Stomach (tissue), 9 donors: ENCODE results near the gene TBC1D1. TPM values are rescaled to one million over a fixed set of nuclear protein-coding genes. Genes with fewer than 3 reads are reported as not detected.

Experiments
- DNase-seq, 2 donors: peaks; one replicate each; pipeline versions ENCODE4 v3.0.0 to v3.0.0-alpha.2; 2013 to 2019
- H3K27ac ChIP-seq, 5 donors: fragments of 200-600 bp in 4 of 5; sonication (generic) in 4 of 5; one replicate each; pipeline ENCODE4 v1.5.1; 2013 to 2019; ENCODE audit warnings: mild to moderate bottlenecking in 1 of 5, moderate library complexity in 1 of 5
- H3K27me3 ChIP-seq, 3 donors: fragments of 200-600 bp; sonication (generic); one replicate each; pipeline ENCODE4 v1.5.1; 2017 to 2019; ENCODE audit warnings: mixed run types in 1 of 3
- H3K36me3 ChIP-seq, 4 donors: fragments of 200-600 bp; sonication (generic); 1 replicate in 3 of 4; 2 replicates in 1 of 4; pipeline ENCODE4 v1.5.1; 2016 to 2019
- H3K4me1 ChIP-seq, 4 donors: fragments of 200-600 bp; sonication (generic); one replicate each; pipeline ENCODE4 v1.5.1; 2016 to 2019
- H3K4me3 ChIP-seq, 4 donors: fragments of 200-600 bp; sonication (generic) in 3 of 4; one replicate each; pipeline ENCODE4 v1.5.1; 2016 to 2019; ENCODE audit warnings: mild to moderate bottlenecking in 1 of 4
- H3K9me3 ChIP-seq, 4 donors: fragments of 200-600 bp; sonication (generic); one replicate each; pipeline ENCODE4 v1.5.1; 2016 to 2019
- CTCF ChIP-seq, 7 experiments: fragments of 450-650 bp in 4 of 7; fragments of 200-600 bp in 3 of 7; sonication (generic) in 3 of 7; IDR thresholded peaks; one replicate each; pipeline ENCODE4 v1.5.1; 2016 to 2019; ENCODE audit warnings: antibody characterized with exemption in 7 of 7, control low read depth in 2 of 7, mild to moderate bottlenecking in 1 of 7
- EP300 ChIP-seq: sonication (generic); formaldehyde crosslinking; IDR thresholded peaks from one replicate; pipeline ENCODE4 v1.6.1; 2017; ENCODE audit warnings: antibody characterized with exemption
- POLR2A ChIP-seq, 4 donors: fragments of 450-650 bp; IDR thresholded peaks; one replicate each; pipeline ENCODE4 v1.6.1; 2016; ENCODE audit warnings: antibody characterized with exemption in 4 of 4, control low read depth in 2 of 4, mild to moderate bottlenecking in 1 of 4, moderate library complexity in 1 of 4
- POLR2AphosphoS5 ChIP-seq, 3 donors: sonication (generic); formaldehyde crosslinking; IDR thresholded peaks; one replicate each; pipeline ENCODE4 v1.6.1; 2016; ENCODE audit warnings: antibody characterized with exemption in 3 of 3
- WGBS, 5 donors: extraction: QIAGEN DNeasy Blood & Tissue Kit in 3 of 5; methylation state at CpG; one replicate each; pipeline versions ENCODE4 v1.1.5 to v1.1.7; 2013 to 2018; 5-methylcytosine and 5-hydroxymethylcytosine counted together
- intact Hi-C: fragments of 100-400 bp; cut with DNase I; formaldehyde crosslinking; loops from one replicate; pipeline ENCODE4 v1.15.1; 2023; ENCODE audit warnings: low total_unique reads
- polyA plus RNA-seq, 3 donors: library from polyadenylated mRNA; stranded (reverse); fragments of 200-250 nt; gene quantifications; one replicate each; pipeline ENCODE4 v1.2.3, GENCODE V29; 2013
- total RNA-seq, 5 donors: library from RNA; depleted of rRNA; stranded (reverse); fragments of >200 nt; gene quantifications; one replicate each; pipeline versions ENCODE4 v1.1.0 to v1.2.3, GENCODE V29; 2014 to 2016
- donor health status: healthy with polysubstance abuse.
- donor health status: Bipolar disorder and iron deficiency.
- donor health status: healthy.

Gene TBC1D1
- total and polyA plus RNA-seq, 8 donors = 18.8 to 165 (median 49.5) TPM

- Histone ChIP-seq H3K4me3 (peak overlapping the region in 2 of 4 donors; percentile 76 to 94), H3K4me1 (peaks cover 14 to 56% (median 34%) of the 10 kb centered on the region in 4 donors), H3K36me3 (no peaks in the 10 kb centered on the region), H3K27ac (peak overlapping the region in 3 of 5 donors; percentile 84 to 97 (median 89)), H3K9me3 (no peaks in the 10 kb centered on the region), H3K27me3 (peaks cover 0 to 23% (median 9%) of the 10 kb centered on the region in 3 donors)
- TF ChIP-seq POLR2A (IDR thresholded peaks at IDR 0.05) = no peak
- TF ChIP-seq CTCF (IDR thresholded peaks at IDR 0.05) = no peak
- TF ChIP-seq POLR2AphosphoS5 (IDR thresholded peaks at IDR 0.05) = no peak
- no peak for TF ChIP-seq EP300
- WGBS, 5 donors = 67 to 86% (median 82%) methylated on average over 3 of the region's 3 CpGs
- no peak for DNase-seq
- intact Hi-C loops = no loop called here
Measured at GRCh38 chr4:37893164-37893563, 2.3 kb downstream of the TBC1D1 start.

- 80 to 89% (median 88%) methylated on average over 7 of the region's 7 CpGs for WGBS, 5 donors
- no peaks in the 10 kb centered on the region for H3K36me3 ChIP-seq
- peaks cover 7 to 47% (median 29%) of the 10 kb centered on the region in 4 donors for H3K4me1 ChIP-seq
- no peak overlapping the region for H3K4me3 ChIP-seq
- H3K27ac ChIP-seq = no peak overlapping the region
- no peaks in the 10 kb centered on the region for H3K9me3 ChIP-seq
- H3K27me3 ChIP-seq = peaks cover 0 to 7% (median 3%) of the 10 kb centered on the region in 3 donors
- no peak for TF ChIP-seq CTCF (IDR thresholded peaks at IDR 0.05)
- TF ChIP-seq POLR2A (IDR thresholded peaks at IDR 0.05) = no peak
- TF ChIP-seq EP300 = no peak
- no peak for TF ChIP-seq POLR2AphosphoS5 (IDR thresholded peaks at IDR 0.05)
- DNase-seq = no peak
- intact Hi-C loops = no loop called here
Measured at GRCh38 chr4:37895271-37895670, 4.4 kb downstream of the TBC1D1 start.

GRCh38 chr4:37896206-37896860, 5.4 kb downstream of the TBC1D1 start:
- intact Hi-C loops = no loop called here
- TF ChIP-seq CTCF (IDR thresholded peaks at IDR 0.05) (no peak), EP300 (no peak), POLR2AphosphoS5 (IDR thresholded peaks at IDR 0.05) (no peak), POLR2A (IDR thresholded peaks at IDR 0.05) (no peak)
- Histone ChIP-seq H3K4me3 (no peak overlapping the region), H3K9me3 (no peaks in the 10 kb centered on the region), H3K27me3 (no peaks in the 10 kb centered on the region), H3K27ac (no peak overlapping the region), H3K4me1 (peaks cover 0 to 38% (median 23%) of the 10 kb centered on the region in 4 donors), H3K36me3 (no peaks in the 10 kb centered on the region)
- no peak for DNase-seq

GRCh38 chr4:37902212-37902611, 11.3 kb downstream of the TBC1D1 start:
- TF ChIP-seq CTCF (IDR thresholded peaks at IDR 0.05) = no peak
- no peak for TF ChIP-seq POLR2A (IDR thresholded peaks at IDR 0.05)
- no peak for TF ChIP-seq EP300
- TF ChIP-seq POLR2AphosphoS5 (IDR thresholded peaks at IDR 0.05) = no peak
- intact Hi-C loops = no loop called here
- Histone ChIP-seq H3K9me3 (no peaks in the 10 kb centered on the region), H3K27ac (no peak overlapping the region), H3K4me1 (peaks cover 0 to 26% (median 16%) of the 10 kb centered on the region in 4 donors), H3K27me3 (no peaks in the 10 kb centered on the region), H3K36me3 (peaks cover 0 to 7% (median 2%) of the 10 kb centered on the region in 4 donors), H3K4me3 (no peak overlapping the region)
- DNase-seq = no peak
- WGBS, 5 donors = 73 to 79% (median 74%) methylated on average over 7 of the region's 7 CpGs
